SK-N-SH (cell line): ENCODE data around the gene RGS13. TPM values are rescaled to one million over a fixed set of nuclear protein-coding genes. Genes with fewer than 3 reads are reported as not detected.

Experiments
- CTCF ChIA-PET: fragments of 300-600, 350-600 bp; formaldehyde crosslinking; extraction: SDS; loops from one replicate; lab custom pipeline; 2021; lab: Yijun Ruan, JAX
- POLR2A ChIA-PET: fragments of 350-600 bp; sonication (Branson Sonifier 250); formaldehyde crosslinking; extraction: SDS; loops from one replicate; lab custom pipeline; 2020; ENCODE audit warnings: antibody characterized with exemption, inconsistent platforms; lab: Yijun Ruan, JAX
- DNase-seq: peaks from one replicate; pipeline ENCODE4 v3.0.0; 2012
- H2AFZ ChIP-seq: fragments of 200-600 bp; sonication (generic); 2 replicates; pipeline ENCODE4 v1.8.1; 2016; ENCODE audit warnings: antibody characterized with exemption, mild to moderate bottlenecking, low read depth
- H3F3A ChIP-seq: fragments of 200-600 bp; sonication (generic); replicated peaks from 2 replicates; pipeline ENCODE3; 2016; ENCODE audit warnings: antibody characterized with exemption, mild to moderate bottlenecking; ENCODE audit not compliant: insufficient read depth
- H3K27ac ChIP-seq, 2 experiments: fragments of 200-500 bp in 1 of 2; fragments of 200-600 bp in 1 of 2; sonication (Bioruptor generic) in 1 of 2; sonication (generic), shearing (Covaris generic) in 1 of 2; 2 replicates each; pipeline versions ENCODE4 v1.5.1 to v1.6.1; 2014 to 2016; ENCODE audit warnings: low read depth in 2 of 2, inconsistent platforms in 1 of 2, low read length in 1 of 2, mild to moderate bottlenecking in 1 of 2, mixed read lengths in 1 of 2
- H3K27me3 ChIP-seq: fragments of 200-600 bp; sonication (generic), shearing (Covaris generic); 2 replicates; pipeline ENCODE4 v1.6.1; 2016; ENCODE audit warnings: mixed run types; ENCODE audit not compliant: insufficient read depth
- H3K36me3 ChIP-seq, 2 experiments: fragments of 200-500 bp in 1 of 2; fragments of 200-600 bp in 1 of 2; sonication (Bioruptor generic) in 1 of 2; sonication (generic) in 1 of 2; replicated peaks in 1 of 2; 2 replicates each; pipeline versions ENCODE3 to v1.5.1; 2014 to 2016; ENCODE audit warnings: low read length in 1 of 2, mild to moderate bottlenecking in 1 of 2; ENCODE audit not compliant: insufficient read depth in 2 of 2, control insufficient read depth in 1 of 2
- H3K4me1 ChIP-seq, 2 experiments: fragments of 200-500 bp in 1 of 2; fragments of 200-600 bp in 1 of 2; sonication (Bioruptor generic) in 1 of 2; sonication (generic), shearing (Covaris generic) in 1 of 2; 2 replicates each; pipeline versions ENCODE4 v1.5.1 to v1.6.1; 2014 to 2016; ENCODE audit warnings: low read depth in 1 of 2, low read length in 1 of 2, mixed run types in 1 of 2; ENCODE audit not compliant: insufficient read depth in 2 of 2, control insufficient read depth in 1 of 2
- H3K4me2 ChIP-seq: fragments of 200-600 bp; sonication (generic), shearing (Covaris generic); 2 replicates; pipeline ENCODE4 v1.6.1; 2017; ENCODE audit warnings: mixed run types
- H3K4me3 ChIP-seq, 2 experiments: fragments of 200-500 bp in 1 of 2; fragments of 200-600 bp in 1 of 2; sonication (Bioruptor generic) in 1 of 2; sonication (generic), shearing (Covaris generic) in 1 of 2; 2 replicates each; pipeline versions ENCODE4 v1.5.1 to v1.8.1; 2014 to 2016; ENCODE audit warnings: low read depth in 2 of 2, inconsistent platforms in 1 of 2, low read length in 1 of 2, mild to moderate bottlenecking in 1 of 2, mixed read lengths in 1 of 2, moderate library complexity in 1 of 2
- H3K79me2 ChIP-seq: fragments of 200-600 bp; sonication (generic); 2 replicates; pipeline ENCODE4 v1.8.1; 2017; ENCODE audit warnings: mild to moderate bottlenecking; ENCODE audit not compliant: insufficient read depth
- H3K9ac ChIP-seq: fragments of 200-600 bp; sonication (generic); 2 replicates; pipeline ENCODE4 v1.6.1; 2017; ENCODE audit warnings: mixed run types
- H3K9me2 ChIP-seq: fragments of 200-600 bp; sonication (generic); 2 replicates; pipeline ENCODE4 v1.6.1; 2017; ENCODE audit warnings: mixed run types
- H3K9me3 ChIP-seq: fragments of 200-600 bp; sonication (generic); 2 replicates; pipeline ENCODE4 v1.6.1; 2017; ENCODE audit warnings: mixed run types, mild to moderate bottlenecking, moderate library complexity
- H4K20me1 ChIP-seq: fragments of 200-600 bp; sonication (generic); 2 replicates; pipeline ENCODE4 v1.6.1; 2017; ENCODE audit warnings: mild to moderate bottlenecking, mixed run types; ENCODE audit not compliant: insufficient read depth
- ELF1 ChIP-seq: IDR thresholded peaks from 2 replicates; pipeline ENCODE4 v1.4.0; 2012
- EZH2phosphoT487 ChIP-seq: fragments of 200-600 bp; sonication (generic); IDR thresholded peaks from 2 replicates; pipeline ENCODE4 v1.6.1; 2017; ENCODE audit warnings: low read depth, mixed run types, mild to moderate bottlenecking, antibody characterized with exemption, moderate library complexity, borderline replicate concordance
- FOSL2 ChIP-seq: IDR thresholded peaks from 2 replicates; pipeline ENCODE4 v1.4.0; 2012; ENCODE audit warnings: low read depth, mild to moderate bottlenecking, moderate library complexity, borderline replicate concordance
- FOXJ3 ChIP-seq: sonication (generic); formaldehyde crosslinking; IDR thresholded peaks from 2 replicates; pipeline ENCODE4 v1.5.1; 2020; ENCODE audit warnings: mild to moderate bottlenecking, missing genetic modification reagents
- FOXM1 ChIP-seq: IDR thresholded peaks from 2 replicates; pipeline ENCODE4 v1.4.0; 2012; ENCODE audit warnings: low read depth, mild to moderate bottlenecking
- GABPA ChIP-seq: IDR thresholded peaks from 2 replicates; pipeline ENCODE4 v1.4.0; 2012; ENCODE audit warnings: low read depth, mild to moderate bottlenecking
- JUND ChIP-seq: IDR thresholded peaks from 2 replicates; pipeline ENCODE4 v1.4.0; 2012
- MXI1 ChIP-seq: IDR thresholded peaks from 2 replicates; pipeline ENCODE4 v1.6.1; 2012; ENCODE audit warnings: mild to moderate bottlenecking, low read depth, low read length, improper control_type of control experiment
- POLR2AphosphoS5 ChIP-seq: IDR thresholded peaks from 2 replicates; pipeline ENCODE4 v1.6.1; 2012; ENCODE audit warnings: low read depth, low read length
- RAD21 ChIP-seq: IDR thresholded peaks from 2 replicates; pipeline ENCODE4 v1.6.1; 2012; ENCODE audit warnings: mild to moderate bottlenecking, low read length
- RCOR1 ChIP-seq: fragments of 150-350 bp; IDR thresholded peaks from 2 replicates; pipeline ENCODE4 v1.6.1; 2017; ENCODE audit warnings: antibody characterized with exemption, low read length
- TCF12 ChIP-seq: IDR thresholded peaks from 2 replicates; pipeline ENCODE4 v1.4.0; 2012
- YY1 ChIP-seq: IDR thresholded peaks from 2 replicates; pipeline ENCODE4 v1.4.0; 2012; ENCODE audit warnings: low read depth, mild to moderate bottlenecking
- WGBS: methylation state at CpG from one replicate; pipeline ENCODE4 v1.1.6; 2017; ENCODE audit warnings: low lambda C conversion rate; 5-methylcytosine and 5-hydroxymethylcytosine counted together
- polyA plus RNA-seq, 3 experiments: library from polyadenylated mRNA; depleted of rRNA; stranded (reverse); fragments of >200 nt; gene quantifications; 2 replicates each; pipeline ENCODE4 v1.2.3, GENCODE V29; 2012
- TF ChIP-seq, protein P1 (sequence below): fragments of 150-350 bp; IDR thresholded peaks from 2 replicates; pipeline ENCODE4 v1.6.1; 2017; ENCODE audit warnings: antibody characterized with exemption, low read length, low read depth, borderline replicate concordance
- TF ChIP-seq, protein P2 (sequence below): IDR thresholded peaks from 2 replicates; pipeline ENCODE4 v1.6.1; 2012; ENCODE audit warnings: mild to moderate bottlenecking, low read depth, low read length, moderate library complexity
- TF ChIP-seq, protein P3 (sequence below): IDR thresholded peaks from 2 replicates; pipeline ENCODE4 v1.4.0; 2012; ENCODE audit warnings: low read depth, borderline replicate concordance
- TF ChIP-seq, protein P4 (sequence below): fragments of 200-600 bp; sonication (generic); IDR thresholded peaks from 2 replicates; pipeline ENCODE4 v1.6.1; 2017; ENCODE audit warnings: antibody characterized with exemption, mild to moderate bottlenecking, moderate library complexity
- TF ChIP-seq, protein P5 (sequence below): IDR thresholded peaks from 2 replicates; pipeline ENCODE4; 2012

RGS13 gene
- polyA plus RNA-seq, 1 of the 3 experiments (the other 2 are of a cell fraction): not detected

DNA sequence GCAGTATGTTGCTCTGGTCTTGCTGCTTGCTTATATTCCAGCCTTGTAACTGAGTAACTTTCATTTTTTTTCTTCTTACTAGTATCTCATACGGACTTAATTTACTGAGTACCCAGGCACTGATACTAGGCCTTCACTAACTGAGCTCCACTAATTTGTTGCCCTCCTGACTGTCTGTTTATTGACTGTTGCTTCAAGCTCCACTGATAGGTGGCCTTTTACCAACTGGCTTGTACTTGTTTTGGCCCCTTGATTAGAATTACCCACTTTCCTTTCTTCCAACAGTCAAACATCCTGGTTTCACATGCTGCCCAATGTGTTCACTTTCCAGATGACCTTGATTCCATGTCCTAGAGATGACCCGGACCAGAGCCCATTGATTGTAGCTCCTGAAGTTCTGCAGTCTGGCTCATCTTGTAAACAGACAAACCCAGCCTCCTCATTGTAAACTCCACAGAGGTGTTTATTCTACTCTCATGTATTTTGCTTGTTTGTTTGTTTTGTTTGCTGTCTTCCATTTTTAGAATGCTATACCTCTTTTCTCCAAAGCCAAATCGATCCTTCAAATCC lies 32.6 kb upstream of the RGS13 start:
- H2AFZ ChIP-seq: no peak overlapping the region; the same call in 1 of the 2 replicates

DNA sequence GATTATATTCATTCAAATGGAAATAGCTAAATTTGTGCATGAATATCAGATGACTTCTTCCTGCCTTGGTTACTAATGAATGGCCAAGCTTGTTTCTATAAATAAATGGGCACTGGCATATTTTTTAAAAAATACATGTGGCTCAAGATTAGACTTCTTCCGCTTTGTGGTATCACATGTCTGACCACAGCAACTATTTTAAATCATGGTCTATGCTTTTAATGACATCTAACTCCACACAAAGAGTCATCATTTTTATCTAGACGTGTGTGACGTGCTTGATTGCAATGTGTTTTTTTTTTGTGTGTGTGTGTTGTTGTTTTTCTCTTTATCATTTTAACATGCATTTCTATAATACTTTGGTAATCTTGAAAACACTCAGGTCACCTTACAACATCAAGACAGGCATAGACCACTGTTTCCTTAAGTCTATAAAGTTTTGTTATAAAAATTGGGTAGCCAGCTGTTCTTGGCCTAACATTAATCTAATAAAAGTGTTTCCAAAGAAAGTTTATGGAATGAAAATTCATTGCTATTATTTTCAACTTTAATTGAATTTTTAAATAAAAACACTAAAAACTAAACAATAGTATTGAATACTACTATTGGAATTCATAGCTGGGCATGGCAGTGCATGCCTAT lies 30.8 kb upstream of the RGS13 start:
- Histone ChIP-seq H2AFZ (no peak overlapping the region), H3K4me1 (peaks cover 0 to 8% of the 10 kb centered on the region in 2 experiments; a peak in 3 of 4 replicates), H3K79me2 (no peaks in the 10 kb centered on the region), H3K4me3 (no peak overlapping the region), H3K9me2 (no peaks in the 10 kb centered on the region), H3K27ac (peak overlapping the region; percentile 5 to 47; a peak in 3 of 4 replicates), H3K9ac (no peak overlapping the region), H3K27me3 (no peaks in the 10 kb centered on the region), H3F3A (peaks cover 3% of the 10 kb centered on the region), H3K4me2 (no peak overlapping the region), H3K9me3 (no peaks in the 10 kb centered on the region), H4K20me1 (no peaks in the 10 kb centered on the region), H3K36me3 (no peaks in the 10 kb centered on the region)
- DNase-seq: no peak
- CTCF ChIA-PET: interaction anchor here (1.4 to 11.5 kb wide), 3 partner anchors 12 to 129 kb away, joined by 3 to 107 read pairs (median 4); no protein-coding TSS in a partner anchor
- WGBS: 60% methylated on average over 3 of the region's 3 CpGs
- POLR2A ChIA-PET: no interaction called here
- TF ChIP-seq ELF1: no peak
- no peak for TF ChIP-seq EZH2phosphoT487
- TF ChIP-seq, protein P1, sequence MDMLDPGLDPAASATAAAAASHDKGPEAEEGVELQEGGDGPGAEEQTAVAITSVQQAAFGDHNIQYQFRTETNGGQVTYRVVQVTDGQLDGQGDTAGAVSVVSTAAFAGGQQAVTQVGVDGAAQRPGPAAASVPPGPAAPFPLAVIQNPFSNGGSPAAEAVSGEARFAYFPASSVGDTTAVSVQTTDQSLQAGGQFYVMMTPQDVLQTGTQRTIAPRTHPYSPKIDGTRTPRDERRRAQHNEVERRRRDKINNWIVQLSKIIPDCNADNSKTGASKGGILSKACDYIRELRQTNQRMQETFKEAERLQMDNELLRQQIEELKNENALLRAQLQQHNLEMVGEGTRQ: no peak
- TF ChIP-seq, protein P2, sequence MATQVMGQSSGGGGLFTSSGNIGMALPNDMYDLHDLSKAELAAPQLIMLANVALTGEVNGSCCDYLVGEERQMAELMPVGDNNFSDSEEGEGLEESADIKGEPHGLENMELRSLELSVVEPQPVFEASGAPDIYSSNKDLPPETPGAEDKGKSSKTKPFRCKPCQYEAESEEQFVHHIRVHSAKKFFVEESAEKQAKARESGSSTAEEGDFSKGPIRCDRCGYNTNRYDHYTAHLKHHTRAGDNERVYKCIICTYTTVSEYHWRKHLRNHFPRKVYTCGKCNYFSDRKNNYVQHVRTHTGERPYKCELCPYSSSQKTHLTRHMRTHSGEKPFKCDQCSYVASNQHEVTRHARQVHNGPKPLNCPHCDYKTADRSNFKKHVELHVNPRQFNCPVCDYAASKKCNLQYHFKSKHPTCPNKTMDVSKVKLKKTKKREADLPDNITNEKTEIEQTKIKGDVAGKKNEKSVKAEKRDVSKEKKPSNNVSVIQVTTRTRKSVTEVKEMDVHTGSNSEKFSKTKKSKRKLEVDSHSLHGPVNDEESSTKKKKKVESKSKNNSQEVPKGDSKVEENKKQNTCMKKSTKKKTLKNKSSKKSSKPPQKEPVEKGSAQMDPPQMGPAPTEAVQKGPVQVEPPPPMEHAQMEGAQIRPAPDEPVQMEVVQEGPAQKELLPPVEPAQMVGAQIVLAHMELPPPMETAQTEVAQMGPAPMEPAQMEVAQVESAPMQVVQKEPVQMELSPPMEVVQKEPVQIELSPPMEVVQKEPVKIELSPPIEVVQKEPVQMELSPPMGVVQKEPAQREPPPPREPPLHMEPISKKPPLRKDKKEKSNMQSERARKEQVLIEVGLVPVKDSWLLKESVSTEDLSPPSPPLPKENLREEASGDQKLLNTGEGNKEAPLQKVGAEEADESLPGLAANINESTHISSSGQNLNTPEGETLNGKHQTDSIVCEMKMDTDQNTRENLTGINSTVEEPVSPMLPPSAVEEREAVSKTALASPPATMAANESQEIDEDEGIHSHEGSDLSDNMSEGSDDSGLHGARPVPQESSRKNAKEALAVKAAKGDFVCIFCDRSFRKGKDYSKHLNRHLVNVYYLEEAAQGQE: no peak
- TF ChIP-seq, protein P3, sequence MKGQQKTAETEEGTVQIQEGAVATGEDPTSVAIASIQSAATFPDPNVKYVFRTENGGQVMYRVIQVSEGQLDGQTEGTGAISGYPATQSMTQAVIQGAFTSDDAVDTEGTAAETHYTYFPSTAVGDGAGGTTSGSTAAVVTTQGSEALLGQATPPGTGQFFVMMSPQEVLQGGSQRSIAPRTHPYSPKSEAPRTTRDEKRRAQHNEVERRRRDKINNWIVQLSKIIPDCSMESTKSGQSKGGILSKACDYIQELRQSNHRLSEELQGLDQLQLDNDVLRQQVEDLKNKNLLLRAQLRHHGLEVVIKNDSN: no peak
- TF ChIP-seq POLR2AphosphoS5: no peak; the same call in 1 of the 2 replicates
- TF ChIP-seq MXI1: no peak
- TF ChIP-seq YY1: no peak
- peak; percentile 63 for TF ChIP-seq TCF12
- no peak for TF ChIP-seq RCOR1

More for the DNA sequence above, 32.6 kb upstream of the RGS13 start:
- no peaks in the 10 kb centered on the region for H3K79me2 ChIP-seq
- peaks cover 0 to 8% of the 10 kb centered on the region in 2 experiments; a peak in 2 of 4 replicates for H3K4me1 ChIP-seq
- POLR2A ChIA-PET: no interaction called here
- no peaks in the 10 kb centered on the region for H3K9me3 ChIP-seq
- no peak overlapping the region for H3K4me2 ChIP-seq
- TF ChIP-seq FOXM1 (no peak), FOSL2 (no peak), FOXJ3 (CRISPR knock-in tag) (no peak), GABPA (no peak), JUND (no peak), EZH2phosphoT487 (no peak), RAD21 (no peak), YY1 (no peak)
- TF ChIP-seq, protein P4, sequence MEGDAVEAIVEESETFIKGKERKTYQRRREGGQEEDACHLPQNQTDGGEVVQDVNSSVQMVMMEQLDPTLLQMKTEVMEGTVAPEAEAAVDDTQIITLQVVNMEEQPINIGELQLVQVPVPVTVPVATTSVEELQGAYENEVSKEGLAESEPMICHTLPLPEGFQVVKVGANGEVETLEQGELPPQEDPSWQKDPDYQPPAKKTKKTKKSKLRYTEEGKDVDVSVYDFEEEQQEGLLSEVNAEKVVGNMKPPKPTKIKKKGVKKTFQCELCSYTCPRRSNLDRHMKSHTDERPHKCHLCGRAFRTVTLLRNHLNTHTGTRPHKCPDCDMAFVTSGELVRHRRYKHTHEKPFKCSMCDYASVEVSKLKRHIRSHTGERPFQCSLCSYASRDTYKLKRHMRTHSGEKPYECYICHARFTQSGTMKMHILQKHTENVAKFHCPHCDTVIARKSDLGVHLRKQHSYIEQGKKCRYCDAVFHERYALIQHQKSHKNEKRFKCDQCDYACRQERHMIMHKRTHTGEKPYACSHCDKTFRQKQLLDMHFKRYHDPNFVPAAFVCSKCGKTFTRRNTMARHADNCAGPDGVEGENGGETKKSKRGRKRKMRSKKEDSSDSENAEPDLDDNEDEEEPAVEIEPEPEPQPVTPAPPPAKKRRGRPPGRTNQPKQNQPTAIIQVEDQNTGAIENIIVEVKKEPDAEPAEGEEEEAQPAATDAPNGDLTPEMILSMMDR: no peak
- TF ChIP-seq, protein P5, sequence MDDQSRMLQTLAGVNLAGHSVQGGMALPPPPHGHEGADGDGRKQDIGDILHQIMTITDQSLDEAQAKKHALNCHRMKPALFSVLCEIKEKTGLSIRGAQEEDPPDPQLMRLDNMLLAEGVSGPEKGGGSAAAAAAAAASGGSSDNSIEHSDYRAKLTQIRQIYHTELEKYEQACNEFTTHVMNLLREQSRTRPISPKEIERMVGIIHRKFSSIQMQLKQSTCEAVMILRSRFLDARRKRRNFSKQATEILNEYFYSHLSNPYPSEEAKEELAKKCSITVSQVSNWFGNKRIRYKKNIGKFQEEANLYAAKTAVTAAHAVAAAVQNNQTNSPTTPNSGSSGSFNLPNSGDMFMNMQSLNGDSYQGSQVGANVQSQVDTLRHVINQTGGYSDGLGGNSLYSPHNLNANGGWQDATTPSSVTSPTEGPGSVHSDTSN: no peak
- TF ChIP-seq, all 33 proteins: peak for 0
- Histone ChIP-seq H3K9me2 (no peaks in the 10 kb centered on the region), H4K20me1 (no peaks in the 10 kb centered on the region), H3F3A (peaks cover 3% of the 10 kb centered on the region), H3K27ac (no peak overlapping the region), H3K9ac (no peak overlapping the region), H3K36me3 (no peaks in the 10 kb centered on the region), H3K27me3 (no peaks in the 10 kb centered on the region), H3K4me3 (no peak overlapping the region)
- CTCF ChIA-PET: interaction anchor here (11.5 kb wide), 1 partner anchor 128 kb away, joined by 107 read pairs; no protein-coding TSS in a partner anchor
- DNase-seq: no peak
- 64% methylated on average over 3 of the region's 3 CpGs for WGBS
